ENCODE measurements around the gene MIA2.
"Not testable (repeated sequence)": the region's sequence is repeated elsewhere in the genome, so short reads cannot be mapped to it uniquely, and the experiment has no call there.

Gene MIA2

DNA sequence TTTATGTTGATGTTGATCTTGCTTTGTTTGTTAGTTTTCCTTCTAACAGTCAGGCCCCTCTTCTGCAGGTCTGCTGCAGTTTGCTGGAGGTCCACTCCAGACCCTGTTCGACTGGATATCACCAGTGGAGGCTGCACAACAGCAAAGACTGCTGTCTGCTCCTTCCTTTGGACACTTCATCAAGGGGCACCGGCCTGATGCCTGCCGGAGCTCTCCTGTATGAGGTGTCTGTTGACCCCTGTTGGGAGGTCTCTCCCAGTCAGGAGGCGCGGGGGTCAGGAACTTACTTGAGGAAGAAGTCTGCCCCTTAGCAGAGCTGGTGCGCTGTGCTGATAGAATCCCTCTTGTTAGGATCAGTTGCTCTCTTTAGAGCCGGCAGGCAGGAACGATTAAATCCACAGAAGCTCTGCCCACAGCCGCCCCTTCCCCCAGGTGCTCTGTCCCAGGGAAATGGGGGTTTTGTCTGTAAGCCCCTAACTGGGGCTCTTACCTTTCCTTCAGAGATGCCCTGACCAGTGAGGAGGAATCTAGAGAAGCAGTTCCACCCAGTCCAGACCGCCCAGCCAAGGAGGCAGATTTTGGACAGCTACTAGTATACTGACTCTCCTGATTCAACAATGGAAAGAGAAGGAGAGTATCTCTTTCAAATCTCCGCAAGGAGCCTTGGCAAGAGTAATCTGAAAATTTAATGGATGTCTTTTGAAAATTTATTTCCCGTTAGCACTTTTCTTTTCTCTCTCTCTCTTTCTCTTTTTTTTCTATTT, 25.2 kb downstream of the MIA2 start:
- DNase-seq: no peak
- no peaks in the 10 kb centered on the region for H3K36me3 ChIP-seq (replicated peaks)
- no peak overlapping the region for H3K4me3 ChIP-seq (ENCODE audit: low read depth, low read length)
- no peak overlapping the region for H3K27ac ChIP-seq
- TF ChIP-seq, protein P1, sequence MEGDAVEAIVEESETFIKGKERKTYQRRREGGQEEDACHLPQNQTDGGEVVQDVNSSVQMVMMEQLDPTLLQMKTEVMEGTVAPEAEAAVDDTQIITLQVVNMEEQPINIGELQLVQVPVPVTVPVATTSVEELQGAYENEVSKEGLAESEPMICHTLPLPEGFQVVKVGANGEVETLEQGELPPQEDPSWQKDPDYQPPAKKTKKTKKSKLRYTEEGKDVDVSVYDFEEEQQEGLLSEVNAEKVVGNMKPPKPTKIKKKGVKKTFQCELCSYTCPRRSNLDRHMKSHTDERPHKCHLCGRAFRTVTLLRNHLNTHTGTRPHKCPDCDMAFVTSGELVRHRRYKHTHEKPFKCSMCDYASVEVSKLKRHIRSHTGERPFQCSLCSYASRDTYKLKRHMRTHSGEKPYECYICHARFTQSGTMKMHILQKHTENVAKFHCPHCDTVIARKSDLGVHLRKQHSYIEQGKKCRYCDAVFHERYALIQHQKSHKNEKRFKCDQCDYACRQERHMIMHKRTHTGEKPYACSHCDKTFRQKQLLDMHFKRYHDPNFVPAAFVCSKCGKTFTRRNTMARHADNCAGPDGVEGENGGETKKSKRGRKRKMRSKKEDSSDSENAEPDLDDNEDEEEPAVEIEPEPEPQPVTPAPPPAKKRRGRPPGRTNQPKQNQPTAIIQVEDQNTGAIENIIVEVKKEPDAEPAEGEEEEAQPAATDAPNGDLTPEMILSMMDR (IDR thresholded peaks at IDR 0.05; ENCODE audit: low read depth, low read length, missing control alignments): no peak
- in situ Hi-C loops (cut with HindIII; ENCODE audit: low pct_ligation_motif_present, low sequenced_read_pairs): no loop called here
- no peaks in the 10 kb centered on the region for H3K27me3 ChIP-seq (replicated peaks)

DNA sequence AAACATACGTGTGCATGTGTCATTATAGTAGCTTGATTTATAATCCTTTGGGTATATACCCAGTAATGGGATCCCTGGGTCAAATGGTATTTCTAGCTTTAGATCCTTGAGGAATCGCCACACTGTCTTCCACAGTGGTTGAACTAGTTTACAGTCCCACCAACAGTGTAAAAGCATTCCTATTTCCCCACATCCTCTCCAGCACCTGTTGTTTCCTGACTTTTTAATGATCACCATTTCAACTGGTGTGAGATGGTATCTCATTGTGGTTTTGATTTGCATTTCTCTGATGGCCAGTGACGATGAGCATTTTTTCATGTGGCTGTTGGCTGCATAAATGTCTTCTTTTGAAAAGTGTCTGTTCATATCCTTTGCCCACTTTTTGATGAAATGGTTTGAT, 26.4 kb downstream of the MIA2 start:
- H3K4me3 ChIP-seq (ENCODE audit: low read depth, low read length); DNase-seq; H3K27ac ChIP-seq; in situ Hi-C loops (cut with HindIII; ENCODE audit: low pct_ligation_motif_present, low sequenced_read_pairs); H3K36me3 ChIP-seq (replicated peaks); H3K27me3 ChIP-seq (replicated peaks): not testable (repeated sequence)

DNA sequence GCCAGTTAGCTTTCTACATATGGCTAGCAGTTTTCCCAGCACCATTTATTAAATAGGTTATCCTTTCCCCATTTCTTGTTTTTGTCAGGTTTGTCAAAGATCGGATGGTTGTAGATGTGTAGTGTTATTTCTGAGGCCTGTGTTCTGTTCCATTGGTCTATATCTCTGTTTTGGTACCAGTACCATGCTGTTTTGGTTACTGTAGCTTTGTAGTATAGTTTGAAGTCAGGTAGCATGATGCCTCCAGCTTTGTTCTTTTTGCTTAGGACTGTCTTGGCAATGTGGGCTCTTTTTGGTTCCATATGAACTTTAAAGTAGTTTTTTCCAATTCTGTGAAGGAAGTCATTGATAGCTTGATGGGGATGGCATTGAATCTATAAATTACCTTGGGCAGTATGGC, 28.5 kb downstream of the MIA2 start:
- H3K27ac ChIP-seq; H3K36me3 ChIP-seq (replicated peaks); DNase-seq; in situ Hi-C loops (cut with HindIII; ENCODE audit: low pct_ligation_motif_present, low sequenced_read_pairs); H3K4me3 ChIP-seq (ENCODE audit: low read depth, low read length); H3K27me3 ChIP-seq (replicated peaks): not testable (repeated sequence)

DNA sequence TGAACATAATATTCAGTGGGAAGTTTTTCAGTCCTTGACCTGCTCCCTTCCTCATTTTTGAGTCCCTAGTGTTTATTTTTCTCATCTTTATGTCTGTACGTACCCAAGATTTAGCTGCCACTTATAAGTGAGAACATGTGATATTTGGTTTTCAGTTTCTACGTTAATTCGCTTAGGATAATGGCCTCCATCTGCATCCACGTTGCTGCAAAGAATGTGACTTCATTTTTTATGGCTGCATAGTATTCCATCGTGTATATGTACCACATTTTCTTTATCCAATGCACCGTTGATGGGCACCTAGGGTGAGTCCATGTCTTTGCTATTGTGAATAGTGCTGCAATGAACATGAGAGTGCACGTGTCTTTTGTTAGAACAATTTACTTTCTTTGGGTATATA, 30.3 kb downstream of the MIA2 start:
- TF ChIP-seq, protein P1 (IDR thresholded peaks at IDR 0.05; ENCODE audit: low read depth, low read length, missing control alignments): no peak
- Histone ChIP-seq H3K36me3 (replicated peaks) (no peaks in the 10 kb centered on the region), H3K4me3 (ENCODE audit: low read depth, low read length) (no peak overlapping the region), H3K27me3 (replicated peaks) (no peaks in the 10 kb centered on the region), H3K27ac (no peak overlapping the region)
- in situ Hi-C loops (cut with HindIII; ENCODE audit: low pct_ligation_motif_present, low sequenced_read_pairs): no loop called here
- no peak for DNase-seq

DNA sequence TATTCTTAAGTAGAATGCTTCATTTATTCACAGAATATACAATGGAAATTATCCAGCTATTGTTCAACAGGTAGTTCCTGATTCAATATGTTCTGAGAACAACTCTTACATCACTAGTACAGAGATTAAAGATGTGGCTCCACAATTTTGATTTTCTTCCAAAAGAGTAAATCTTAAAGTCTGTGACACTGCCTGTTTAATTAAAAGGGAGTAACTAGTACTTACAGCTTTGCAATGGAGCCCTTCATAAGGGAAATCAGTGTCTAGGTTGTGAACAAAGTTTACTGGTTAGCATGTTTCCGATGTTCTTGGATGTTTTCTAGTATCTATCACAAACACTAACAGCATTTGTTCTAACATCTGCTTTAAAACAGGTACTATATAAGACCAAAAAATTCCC, 30.8 kb downstream of the MIA2 start:
- in situ Hi-C loops (cut with HindIII; ENCODE audit: low pct_ligation_motif_present, low sequenced_read_pairs): no loop called here
- no peak for DNase-seq
- Histone ChIP-seq H3K27ac (no peak overlapping the region), H3K27me3 (replicated peaks) (no peaks in the 10 kb centered on the region), H3K4me3 (ENCODE audit: low read depth, low read length) (no peak overlapping the region), H3K36me3 (replicated peaks) (no peaks in the 10 kb centered on the region)
- TF ChIP-seq, protein P1 (IDR thresholded peaks at IDR 0.05; ENCODE audit: low read depth, low read length, missing control alignments): no peak

DNA sequence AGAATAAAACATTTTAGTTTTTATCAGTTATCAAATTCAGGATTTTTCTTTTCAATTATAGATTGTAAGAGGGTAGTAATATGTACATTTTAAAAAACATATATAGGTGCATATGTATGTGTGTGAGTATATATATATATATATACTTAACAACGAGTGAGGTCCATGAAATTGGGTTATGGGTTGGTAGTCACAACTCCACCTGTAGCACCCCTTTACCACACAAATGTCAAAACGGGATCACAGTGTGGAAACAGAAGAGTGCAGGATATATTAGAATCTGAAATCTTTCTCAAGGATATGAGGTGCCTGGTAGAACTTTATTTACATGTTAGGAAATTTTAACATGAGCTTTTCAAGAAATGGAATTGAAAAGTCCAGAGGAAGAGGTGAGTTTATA, 31.3 kb downstream of the MIA2 start:
- Histone ChIP-seq H3K36me3 (replicated peaks) (no peaks in the 10 kb centered on the region), H3K27ac (no peak overlapping the region), H3K4me3 (ENCODE audit: low read depth, low read length) (peak overlapping the region; percentile 88), H3K27me3 (replicated peaks) (no peaks in the 10 kb centered on the region)
- in situ Hi-C loops (cut with HindIII; ENCODE audit: low pct_ligation_motif_present, low sequenced_read_pairs): no loop called here
- TF ChIP-seq, protein P1 (IDR thresholded peaks at IDR 0.05; ENCODE audit: low read depth, low read length, missing control alignments): no peak
- DNase-seq: peak; percentile 20
